ENCODE results near the gene C5orf58.
"Not testable (repeated sequence)": the region's sequence is repeated elsewhere in the genome, so short reads cannot be mapped to it uniquely, and the experiment has no call there.

Gene C5orf58

DNA sequence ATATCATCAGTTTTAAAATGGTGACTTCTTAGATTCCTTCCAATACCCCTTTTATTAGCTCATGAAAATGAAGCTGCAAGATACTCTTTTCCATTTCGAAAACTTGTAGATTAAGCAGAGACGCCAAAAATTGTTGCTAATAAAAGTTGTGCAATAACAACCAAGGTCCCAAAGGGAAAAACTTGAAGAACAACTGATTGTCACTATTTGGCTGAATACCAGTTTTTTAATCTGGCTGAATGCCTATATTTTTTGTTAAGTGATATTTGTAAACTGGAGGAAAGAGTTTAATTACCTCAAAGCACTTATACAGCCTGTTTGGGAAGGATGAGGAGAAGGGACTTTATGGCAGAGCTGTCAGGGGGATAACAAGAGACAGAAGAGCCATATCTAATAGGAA, 14.6 kb downstream of the C5orf58 start:
- H3K4ac ChIP-seq (ENCODE audit: low read depth, low read length): no peak overlapping the region
- H3K79me1 ChIP-seq (ENCODE audit: low read length): no peaks in the 10 kb centered on the region
- H4K8ac ChIP-seq (ENCODE audit: low read depth, low read length): no peak overlapping the region
- no peaks in the 10 kb centered on the region for H3K4me1 ChIP-seq (ENCODE audit: control insufficient read depth, low read depth, low read length)
- no peaks in the 10 kb centered on the region for H3K79me2 ChIP-seq (ENCODE audit: control insufficient read depth, insufficient read depth, low read length)
- no peak overlapping the region for H2BK5ac ChIP-seq (ENCODE audit: low read length)
- H3K9ac ChIP-seq (ENCODE audit: low read length): no peak overlapping the region
- H3K56ac ChIP-seq (ENCODE audit: low read length): no peak overlapping the region
- H3K4me3 ChIP-seq (ENCODE audit: low read length): no peak overlapping the region
- no peak overlapping the region for H2BK120ac ChIP-seq (ENCODE audit: low read depth, low read length)
- no peak overlapping the region for H2AK5ac ChIP-seq (ENCODE audit: low read length)
- H4K5ac ChIP-seq (ENCODE audit: low read length): no peak overlapping the region
- H3K36me3 ChIP-seq (ENCODE audit: control insufficient read depth, insufficient read depth, low read length): no peaks in the 10 kb centered on the region
- H3K4me2 ChIP-seq (ENCODE audit: low read length): no peak overlapping the region
- H3K27me3 ChIP-seq (ENCODE audit: insufficient read depth, low read length, poor library complexity): no peaks in the 10 kb centered on the region
- H3K18ac ChIP-seq (ENCODE audit: low read length): no peak overlapping the region
- H2BK15ac ChIP-seq (replicated peaks; ENCODE audit: low read depth): no peak overlapping the region
- H3K23ac ChIP-seq (ENCODE audit: low read length): no peak overlapping the region
- no CpG with 5 or more reads among the region's 2 CpGs for WGBS (ENCODE audit: extremely low coverage, insufficient coverage, low lambda C conversion rate)
- DNase-seq: no peak
- H3K27ac ChIP-seq (ENCODE audit: low read depth, low read length): no peak overlapping the region

DNA sequence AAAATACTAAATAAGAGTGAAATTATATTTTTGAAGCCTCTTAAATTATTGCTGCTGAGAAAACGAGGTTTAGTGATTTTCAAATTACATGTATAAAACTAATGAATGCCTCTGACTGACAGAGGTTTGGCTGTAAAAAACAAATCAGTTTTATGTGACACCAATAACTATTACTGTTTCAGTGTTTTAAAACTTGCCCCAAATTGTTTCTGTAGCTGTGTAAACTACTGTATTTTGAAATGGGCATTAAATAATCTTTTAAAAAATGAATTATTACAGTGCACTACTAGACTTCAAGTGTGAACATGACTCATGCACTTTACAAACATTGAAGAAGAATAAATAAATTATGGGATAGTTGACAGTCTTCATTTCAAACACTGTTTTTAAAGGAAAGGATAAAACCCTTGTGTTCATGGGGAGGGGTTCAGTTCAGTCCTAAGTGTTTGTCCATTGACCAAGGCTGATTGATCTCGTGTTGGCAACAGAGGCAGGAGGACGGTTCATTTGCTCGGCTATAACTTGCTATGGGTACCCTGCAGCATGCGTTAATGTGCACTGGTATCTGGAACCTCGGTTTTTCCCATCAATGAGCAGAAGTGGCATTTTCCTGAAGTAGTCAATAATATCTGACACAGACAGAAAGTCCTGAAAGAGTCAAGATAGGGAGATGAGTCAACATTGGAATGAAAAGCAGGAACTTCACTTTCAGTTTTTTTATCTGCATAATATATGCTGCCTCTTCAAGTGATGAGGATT, 15.6 kb downstream of the C5orf58 start:
- no peak for DNase-seq

GRCh38 chr5:170248931-170249227, 16.1 kb downstream of the C5orf58 start:
- not testable (repeated sequence) for H3K4me1 ChIP-seq (ENCODE audit: control insufficient read depth, low read depth, low read length); H2BK15ac ChIP-seq (replicated peaks; ENCODE audit: low read depth); H2AK5ac ChIP-seq (ENCODE audit: low read length); DNase-seq; H3K23ac ChIP-seq (ENCODE audit: low read length); H3K9ac ChIP-seq (ENCODE audit: low read length); H3K56ac ChIP-seq (ENCODE audit: low read length); H3K4me2 ChIP-seq (ENCODE audit: low read length); H4K8ac ChIP-seq (ENCODE audit: low read depth, low read length); H3K79me2 ChIP-seq (ENCODE audit: control insufficient read depth, insufficient read depth, low read length); H3K27me3 ChIP-seq (ENCODE audit: insufficient read depth, low read length, poor library complexity); H3K27ac ChIP-seq (ENCODE audit: low read depth, low read length); H3K36me3 ChIP-seq (ENCODE audit: control insufficient read depth, insufficient read depth, low read length); H3K4ac ChIP-seq (ENCODE audit: low read depth, low read length); H4K5ac ChIP-seq (ENCODE audit: low read length); H3K79me1 ChIP-seq (ENCODE audit: low read length); H2BK5ac ChIP-seq (ENCODE audit: low read length); H3K4me3 ChIP-seq (ENCODE audit: low read length); H2BK120ac ChIP-seq (ENCODE audit: low read depth, low read length); H3K18ac ChIP-seq (ENCODE audit: low read length)
- WGBS (ENCODE audit: extremely low coverage, insufficient coverage, low lambda C conversion rate): no CpG with 5 or more reads among the region's 4 CpGs

More for the DNA sequence above, 15.6 kb downstream of the C5orf58 start:
- Histone ChIP-seq H3K27me3 (ENCODE audit: insufficient read depth, low read length, poor library complexity) (no peaks in the 10 kb centered on the region), H3K4ac (ENCODE audit: low read depth, low read length) (no peak overlapping the region), H4K8ac (ENCODE audit: low read depth, low read length) (no peak overlapping the region), H3K36me3 (ENCODE audit: control insufficient read depth, insufficient read depth, low read length) (no peaks in the 10 kb centered on the region), H3K79me1 (ENCODE audit: low read length) (no peaks in the 10 kb centered on the region), H2BK5ac (ENCODE audit: low read length) (no peak overlapping the region), H2AK5ac (ENCODE audit: low read length) (no peak overlapping the region), H3K56ac (ENCODE audit: low read length) (no peak overlapping the region), H2BK15ac (replicated peaks; ENCODE audit: low read depth) (no peak overlapping the region), H3K27ac (ENCODE audit: low read depth, low read length) (no peak overlapping the region), H3K4me3 (ENCODE audit: low read length) (no peak overlapping the region), H3K23ac (ENCODE audit: low read length) (no peak overlapping the region), H3K18ac (ENCODE audit: low read length) (no peak overlapping the region), H3K9ac (ENCODE audit: low read length) (no peak overlapping the region), H3K79me2 (ENCODE audit: control insufficient read depth, insufficient read depth, low read length) (no peaks in the 10 kb centered on the region), H3K4me1 (ENCODE audit: control insufficient read depth, low read depth, low read length) (no peaks in the 10 kb centered on the region), H3K4me2 (ENCODE audit: low read length) (no peak overlapping the region), H4K5ac (ENCODE audit: low read length) (no peak overlapping the region), H2BK120ac (ENCODE audit: low read depth, low read length) (no peak overlapping the region)
- WGBS (ENCODE audit: extremely low coverage, insufficient coverage, low lambda C conversion rate): no CpG with 5 or more reads among the region's 6 CpGs

GRCh38 chr5:170249355-170249754, 16.6 kb downstream of the C5orf58 start:
- Histone ChIP-seq H2BK15ac (replicated peaks; ENCODE audit: low read depth) (no peak overlapping the region), H3K27me3 (ENCODE audit: insufficient read depth, low read length, poor library complexity) (no peaks in the 10 kb centered on the region), H3K9ac (ENCODE audit: low read length) (no peak overlapping the region), H3K27ac (ENCODE audit: low read depth, low read length) (no peak overlapping the region), H3K4me2 (ENCODE audit: low read length) (no peak overlapping the region), H3K36me3 (ENCODE audit: control insufficient read depth, insufficient read depth, low read length) (no peaks in the 10 kb centered on the region), H2AK5ac (ENCODE audit: low read length) (no peak overlapping the region), H3K23ac (ENCODE audit: low read length) (no peak overlapping the region), H3K4me1 (ENCODE audit: control insufficient read depth, low read depth, low read length) (no peaks in the 10 kb centered on the region), H3K79me1 (ENCODE audit: low read length) (no peaks in the 10 kb centered on the region), H4K8ac (ENCODE audit: low read depth, low read length) (no peak overlapping the region), H4K5ac (ENCODE audit: low read length) (no peak overlapping the region), H3K79me2 (ENCODE audit: control insufficient read depth, insufficient read depth, low read length) (no peaks in the 10 kb centered on the region), H3K18ac (ENCODE audit: low read length) (no peak overlapping the region), H2BK5ac (ENCODE audit: low read length) (no peak overlapping the region), H3K4ac (ENCODE audit: low read depth, low read length) (no peak overlapping the region), H3K56ac (ENCODE audit: low read length) (no peak overlapping the region), H2BK120ac (ENCODE audit: low read depth, low read length) (no peak overlapping the region), H3K4me3 (ENCODE audit: low read length) (no peak overlapping the region)
- no peak for DNase-seq
- WGBS (ENCODE audit: extremely low coverage, insufficient coverage, low lambda C conversion rate): no CpG with 5 or more reads among the region's 4 CpGs

GRCh38 chr5:170250810-170251317, 18.1 kb downstream of the C5orf58 start:
- Histone ChIP-seq H4K8ac (ENCODE audit: low read depth, low read length) (no peak overlapping the region), H3K23ac (ENCODE audit: low read length) (no peak overlapping the region), H3K4ac (ENCODE audit: low read depth, low read length) (no peak overlapping the region), H3K4me3 (ENCODE audit: low read length) (no peak overlapping the region), H3K79me1 (ENCODE audit: low read length) (no peaks in the 10 kb centered on the region), H3K56ac (ENCODE audit: low read length) (no peak overlapping the region), H3K4me2 (ENCODE audit: low read length) (no peak overlapping the region), H3K4me1 (ENCODE audit: control insufficient read depth, low read depth, low read length) (no peaks in the 10 kb centered on the region), H3K27ac (ENCODE audit: low read depth, low read length) (no peak overlapping the region), H3K27me3 (ENCODE audit: insufficient read depth, low read length, poor library complexity) (no peaks in the 10 kb centered on the region), H3K9ac (ENCODE audit: low read length) (no peak overlapping the region), H2BK120ac (ENCODE audit: low read depth, low read length) (no peak overlapping the region), H2AK5ac (ENCODE audit: low read length) (no peak overlapping the region), H3K36me3 (ENCODE audit: control insufficient read depth, insufficient read depth, low read length) (no peaks in the 10 kb centered on the region), H3K79me2 (ENCODE audit: control insufficient read depth, insufficient read depth, low read length) (no peaks in the 10 kb centered on the region), H4K5ac (ENCODE audit: low read length) (no peak overlapping the region), H2BK5ac (ENCODE audit: low read length) (no peak overlapping the region), H2BK15ac (replicated peaks; ENCODE audit: low read depth) (no peak overlapping the region), H3K18ac (ENCODE audit: low read length) (no peak overlapping the region)
- no CpG with 5 or more reads among the region's 3 CpGs for WGBS (ENCODE audit: extremely low coverage, insufficient coverage, low lambda C conversion rate)
- no peak for DNase-seq

DNA sequence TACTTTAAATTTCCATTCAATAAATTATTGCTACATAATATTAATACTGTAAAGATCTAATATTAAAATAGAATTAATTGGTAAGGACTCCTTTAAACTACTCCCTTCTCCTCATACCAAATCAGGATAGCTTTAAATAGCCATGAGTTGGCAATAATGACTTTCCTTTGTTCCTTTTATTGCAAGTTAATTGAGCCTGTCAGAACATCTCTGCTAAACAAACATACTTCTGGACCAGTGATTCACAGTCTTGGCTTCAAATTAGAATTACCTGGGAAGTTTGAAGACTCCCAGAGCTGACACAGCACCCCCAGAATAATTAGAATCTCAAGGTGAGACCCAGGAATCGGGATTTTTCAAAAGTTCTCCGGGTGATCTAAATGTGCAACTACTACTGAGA, 18.7 kb downstream of the C5orf58 start:
- H3K4ac ChIP-seq (ENCODE audit: low read depth, low read length): no peak overlapping the region
- no peak overlapping the region for H4K5ac ChIP-seq (ENCODE audit: low read length)
- H2BK15ac ChIP-seq (replicated peaks; ENCODE audit: low read depth): no peak overlapping the region
- no peak overlapping the region for H3K18ac ChIP-seq (ENCODE audit: low read length)
- H2BK5ac ChIP-seq (ENCODE audit: low read length): no peak overlapping the region
- no CpG with 5 or more reads among the region's 2 CpGs for WGBS (ENCODE audit: extremely low coverage, insufficient coverage, low lambda C conversion rate)
- no peak overlapping the region for H3K27ac ChIP-seq (ENCODE audit: low read depth, low read length)
- H3K23ac ChIP-seq (ENCODE audit: low read length): no peak overlapping the region
- H3K79me2 ChIP-seq (ENCODE audit: control insufficient read depth, insufficient read depth, low read length): no peaks in the 10 kb centered on the region
- H3K27me3 ChIP-seq (ENCODE audit: insufficient read depth, low read length, poor library complexity): no peaks in the 10 kb centered on the region
- no peak overlapping the region for H3K56ac ChIP-seq (ENCODE audit: low read length)
- no peak overlapping the region for H2AK5ac ChIP-seq (ENCODE audit: low read length)
- H3K36me3 ChIP-seq (ENCODE audit: control insufficient read depth, insufficient read depth, low read length): no peaks in the 10 kb centered on the region
- H3K79me1 ChIP-seq (ENCODE audit: low read length): no peaks in the 10 kb centered on the region
- H3K9ac ChIP-seq (ENCODE audit: low read length): no peak overlapping the region
- H3K4me3 ChIP-seq (ENCODE audit: low read length): no peak overlapping the region
- H4K8ac ChIP-seq (ENCODE audit: low read depth, low read length): no peak overlapping the region
- H3K4me2 ChIP-seq (ENCODE audit: low read length): no peak overlapping the region
- no peak overlapping the region for H2BK120ac ChIP-seq (ENCODE audit: low read depth, low read length)
- no peaks in the 10 kb centered on the region for H3K4me1 ChIP-seq (ENCODE audit: control insufficient read depth, low read depth, low read length)
- no peak for DNase-seq

Data from mesendoderm (in vitro differentiated cells).